EL (cell line): Measurements from ENCODE around the gene SGSH.
"Not testable (repeated sequence)": the region's sequence is repeated elsewhere in the genome, so short reads cannot be mapped to it uniquely, and the experiment has no call there.

Experiments used
- DNase-seq: peaks from one replicate; pipeline ENCODE4 v3.0.0-alpha.2; 2016

The SGSH gene

GRCh38 chr17:80253631-80254395, 33.7 kb upstream of the SGSH start:
- DNase-seq = no peak

GRCh38 chr17:80252871-80253270, 32.7 kb upstream of the SGSH start:
- no peak for DNase-seq

GRCh38 chr17:80251966-80252365, 31.8 kb upstream of the SGSH start:
- no peak for DNase-seq

- DNase-seq = no peak
Measured at GRCh38 chr17:80248894-80249710, 29.0 kb upstream of the SGSH start.

GRCh38 chr17:80248001-80248893, 28.1 kb upstream of the SGSH start:
- no peak for DNase-seq

- no peak for DNase-seq
Measured at GRCh38 chr17:80247561-80247960, 27.4 kb upstream of the SGSH start.

- DNase-seq = no peak
Measured at GRCh38 chr17:80246726-80247125, 26.6 kb upstream of the SGSH start.

GRCh38 chr17:80246266-80246681, 26.1 kb upstream of the SGSH start:
- no peak for DNase-seq

GRCh38 chr17:80245566-80246265, 25.6 kb upstream of the SGSH start:
- no peak for DNase-seq

- DNase-seq = no peak
Measured at GRCh38 chr17:80244871-80245509, 24.9 kb upstream of the SGSH start.

GRCh38 chr17:80244448-80244847, 24.3 kb upstream of the SGSH start:
- not testable (repeated sequence) for DNase-seq

GRCh38 chr17:80243526-80244433, 23.6 kb upstream of the SGSH start:
- DNase-seq = no peak

- DNase-seq = no peak
Measured at GRCh38 chr17:80242505-80242904, 22.4 kb upstream of the SGSH start.

GRCh38 chr17:80237386-80237785, 17.3 kb upstream of the SGSH start:
- no peak for DNase-seq

GRCh38 chr17:80236911-80237310, 16.8 kb upstream of the SGSH start:
- no peak for DNase-seq

GRCh38 chr17:80233202-80233601, 13.1 kb upstream of the SGSH start:
- no peak for DNase-seq

- DNase-seq = no peak
Measured at GRCh38 chr17:80232438-80232837, 12.3 kb upstream of the SGSH start.

- DNase-seq = no peak
Measured at GRCh38 chr17:80229011-80229410, 8.9 kb upstream of the SGSH start.

GRCh38 chr17:80228477-80228876, 8.3 kb upstream of the SGSH start:
- no peak for DNase-seq

GRCh38 chr17:80227666-80228065, 7.5 kb upstream of the SGSH start:
- DNase-seq = no peak

- no peak for DNase-seq
Measured at GRCh38 chr17:80227156-80227555, 7.0 kb upstream of the SGSH start.
